ENCODE results near the gene ESRRA.

GRCh38 chr11:64314805-64315561 lies 9.7 kb downstream of the ESRRA start:
- TF ChIP-seq POLR2A (IDR thresholded peaks at IDR 0.05; ENCODE audit: low read depth, low read length), result no peak
- no peak for TF ChIP-seq POLR2AphosphoS5 (IDR thresholded peaks at IDR 0.05; ENCODE audit: low read depth, low read length)
- no peak for TF ChIP-seq TAF1 (IDR thresholded peaks at IDR 0.05; ENCODE audit: low read depth, low read length)
- TF ChIP-seq PAX5 (IDR thresholded peaks at IDR 0.05; ENCODE audit: insufficient read depth, low read length, severe bottlenecking), result no peak
- TF ChIP-seq SPI1 (IDR thresholded peaks at IDR 0.05; ENCODE audit: low read depth, low read length), result no peak
- TF ChIP-seq POU2F2 (IDR thresholded peaks at IDR 0.05; ENCODE audit: low read depth, low read length), result no peak
